22Rv1 (cell line): ENCODE measurements around the gene GPBP1L1.

Experiments
- CTCF ChIP-seq: fragments of 450-650 bp; IDR thresholded peaks from 2 replicates; pipeline ENCODE4 v1.5.1; 2017; ENCODE audit warnings: mild to moderate bottlenecking
- ZFX ChIP-seq: fragments of 450-650 bp; IDR thresholded peaks from 2 replicates; pipeline ENCODE4 v1.6.1; 2017; ENCODE audit warnings: antibody characterized with exemption, borderline replicate concordance

- TF ChIP-seq CTCF (no peak), ZFX (no peak)
Observed at GRCh38 chr1:45682942-45683341, 3.4 kb downstream of the GPBP1L1 start.
